Type B pancreatic cell (in vitro differentiated cells): Measurements from ENCODE around the gene CASZ1. TPM values are rescaled to one million over a fixed set of nuclear protein-coding genes. Genes with fewer than 3 reads are reported as not detected.

Experiments
- DNase-seq: peaks from one replicate; pipeline ENCODE4 v3.0.0; 2021; ENCODE audit warnings: mixed read lengths; ENCODE audit not compliant: unreplicated experiment; ENCODE audit errors: extremely low spot score
- H3K27ac Mint-ChIP-seq: 2 replicates; pipeline ENCODE4 v1.8.0; 2021; ENCODE audit warnings: mild to moderate bottlenecking, mixed read lengths
- H3K27me3 Mint-ChIP-seq: 2 replicates; pipeline ENCODE4 v1.8.0; 2021; ENCODE audit warnings: mixed read lengths
- H3K36me3 Mint-ChIP-seq: 2 replicates; pipeline ENCODE4 v1.8.0; 2021; ENCODE audit warnings: mixed read lengths
- H3K4me1 Mint-ChIP-seq: one replicate; pipeline ENCODE4 v1.8.0; 2021; ENCODE audit warnings: mixed read lengths; ENCODE audit not compliant: unreplicated experiment
- H3K4me3 Mint-ChIP-seq: 2 replicates; pipeline ENCODE4 v1.8.0; 2021; ENCODE audit warnings: mild to moderate bottlenecking, mixed read lengths
- H3K9me3 Mint-ChIP-seq: 2 replicates; pipeline ENCODE4 v1.8.0; 2021; ENCODE audit warnings: mixed read lengths
- total RNA-seq: library from RNA; stranded (reverse); gene quantifications from 2 replicates; pipeline ENCODE4 v1.2.1, GENCODE V29; 2021; ENCODE audit warnings: low replicate concordance
- TF ChIP-seq, protein P1 (sequence below): fragments of 200-600 bp; sonication (generic); conservative IDR thresholded peaks from 2 replicates; pipeline ENCODE4 v1.5.0; 2021; ENCODE audit warnings: antibody characterized with exemption, mild to moderate bottlenecking

Gene CASZ1
- total RNA-seq, 1 donor from 2014 or later, result 15.7 TPM

GRCh38 chr1:10724052-10724494 is 72.4 kb downstream of the CASZ1 start:
- H3K36me3 Mint-ChIP-seq, result no peaks in the 10 kb centered on the region
- peak overlapping the region; percentile 58 for H3K27ac Mint-ChIP-seq
- H3K27me3 Mint-ChIP-seq, result peaks cover 57% of the 10 kb centered on the region
- H3K9me3 Mint-ChIP-seq, result no peaks in the 10 kb centered on the region
- no peak for DNase-seq
- no peak overlapping the region for H3K4me3 Mint-ChIP-seq
- peaks cover 28% of the 10 kb centered on the region for H3K4me1 Mint-ChIP-seq
- TF ChIP-seq, protein P1, sequence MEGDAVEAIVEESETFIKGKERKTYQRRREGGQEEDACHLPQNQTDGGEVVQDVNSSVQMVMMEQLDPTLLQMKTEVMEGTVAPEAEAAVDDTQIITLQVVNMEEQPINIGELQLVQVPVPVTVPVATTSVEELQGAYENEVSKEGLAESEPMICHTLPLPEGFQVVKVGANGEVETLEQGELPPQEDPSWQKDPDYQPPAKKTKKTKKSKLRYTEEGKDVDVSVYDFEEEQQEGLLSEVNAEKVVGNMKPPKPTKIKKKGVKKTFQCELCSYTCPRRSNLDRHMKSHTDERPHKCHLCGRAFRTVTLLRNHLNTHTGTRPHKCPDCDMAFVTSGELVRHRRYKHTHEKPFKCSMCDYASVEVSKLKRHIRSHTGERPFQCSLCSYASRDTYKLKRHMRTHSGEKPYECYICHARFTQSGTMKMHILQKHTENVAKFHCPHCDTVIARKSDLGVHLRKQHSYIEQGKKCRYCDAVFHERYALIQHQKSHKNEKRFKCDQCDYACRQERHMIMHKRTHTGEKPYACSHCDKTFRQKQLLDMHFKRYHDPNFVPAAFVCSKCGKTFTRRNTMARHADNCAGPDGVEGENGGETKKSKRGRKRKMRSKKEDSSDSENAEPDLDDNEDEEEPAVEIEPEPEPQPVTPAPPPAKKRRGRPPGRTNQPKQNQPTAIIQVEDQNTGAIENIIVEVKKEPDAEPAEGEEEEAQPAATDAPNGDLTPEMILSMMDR, result no peak

DNA sequence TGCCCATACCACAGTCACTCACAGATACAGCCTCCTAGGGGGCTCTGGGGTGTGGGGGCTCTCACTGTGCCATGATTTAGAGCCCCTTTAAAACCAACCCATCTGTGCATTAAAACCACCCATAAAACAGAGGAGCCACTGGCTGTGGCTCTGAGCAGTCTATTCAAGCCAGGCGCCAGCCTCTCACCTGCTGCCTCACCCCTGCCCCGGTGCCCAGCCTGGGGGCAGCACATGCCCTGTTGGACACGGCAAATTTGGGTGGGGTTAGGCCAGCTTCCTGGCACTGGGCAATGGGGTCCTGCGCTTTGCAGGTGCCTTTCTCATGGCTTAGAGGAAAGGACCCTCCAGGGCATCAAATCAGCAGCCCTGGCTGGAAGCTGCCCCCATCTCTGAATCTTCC is 73.1 kb downstream of the CASZ1 start:
- no peak overlapping the region for H3K27ac Mint-ChIP-seq
- no peaks in the 10 kb centered on the region for H3K9me3 Mint-ChIP-seq
- H3K4me3 Mint-ChIP-seq, result no peak overlapping the region
- peaks cover 64% of the 10 kb centered on the region for H3K27me3 Mint-ChIP-seq
- peaks cover 27% of the 10 kb centered on the region for H3K4me1 Mint-ChIP-seq
- no peaks in the 10 kb centered on the region for H3K36me3 Mint-ChIP-seq
- no peak for DNase-seq
- TF ChIP-seq, protein P1, result no peak

DNA sequence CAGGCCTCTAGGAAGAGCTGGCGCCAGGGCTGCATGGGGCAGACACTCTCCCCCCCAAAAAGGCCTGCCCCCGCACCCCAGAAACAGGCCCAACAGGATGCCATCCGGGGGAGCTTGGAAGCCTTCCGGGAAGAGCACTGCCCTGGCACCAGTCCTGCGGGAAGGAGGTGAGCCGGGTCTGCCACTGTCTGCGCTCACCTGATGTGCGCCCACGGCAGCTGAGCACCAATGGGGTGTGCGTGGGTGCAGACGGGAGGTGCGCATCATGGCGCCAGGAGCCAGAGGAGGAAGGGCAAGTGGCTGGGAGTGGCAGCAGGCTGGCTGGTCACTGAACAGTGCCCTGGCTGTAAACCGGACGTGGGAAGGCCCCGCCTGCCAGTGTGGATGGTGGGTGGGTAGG is 73.6 kb downstream of the CASZ1 start:
- Mint-ChIP-seq H3K4me3 (no peak overlapping the region), H3K27ac (no peak overlapping the region), H3K36me3 (no peaks in the 10 kb centered on the region), H3K9me3 (no peaks in the 10 kb centered on the region), H3K4me1 (peaks cover 25% of the 10 kb centered on the region), H3K27me3 (peaks cover 62% of the 10 kb centered on the region)
- no peak for DNase-seq
- TF ChIP-seq, protein P1, result no peak

DNA sequence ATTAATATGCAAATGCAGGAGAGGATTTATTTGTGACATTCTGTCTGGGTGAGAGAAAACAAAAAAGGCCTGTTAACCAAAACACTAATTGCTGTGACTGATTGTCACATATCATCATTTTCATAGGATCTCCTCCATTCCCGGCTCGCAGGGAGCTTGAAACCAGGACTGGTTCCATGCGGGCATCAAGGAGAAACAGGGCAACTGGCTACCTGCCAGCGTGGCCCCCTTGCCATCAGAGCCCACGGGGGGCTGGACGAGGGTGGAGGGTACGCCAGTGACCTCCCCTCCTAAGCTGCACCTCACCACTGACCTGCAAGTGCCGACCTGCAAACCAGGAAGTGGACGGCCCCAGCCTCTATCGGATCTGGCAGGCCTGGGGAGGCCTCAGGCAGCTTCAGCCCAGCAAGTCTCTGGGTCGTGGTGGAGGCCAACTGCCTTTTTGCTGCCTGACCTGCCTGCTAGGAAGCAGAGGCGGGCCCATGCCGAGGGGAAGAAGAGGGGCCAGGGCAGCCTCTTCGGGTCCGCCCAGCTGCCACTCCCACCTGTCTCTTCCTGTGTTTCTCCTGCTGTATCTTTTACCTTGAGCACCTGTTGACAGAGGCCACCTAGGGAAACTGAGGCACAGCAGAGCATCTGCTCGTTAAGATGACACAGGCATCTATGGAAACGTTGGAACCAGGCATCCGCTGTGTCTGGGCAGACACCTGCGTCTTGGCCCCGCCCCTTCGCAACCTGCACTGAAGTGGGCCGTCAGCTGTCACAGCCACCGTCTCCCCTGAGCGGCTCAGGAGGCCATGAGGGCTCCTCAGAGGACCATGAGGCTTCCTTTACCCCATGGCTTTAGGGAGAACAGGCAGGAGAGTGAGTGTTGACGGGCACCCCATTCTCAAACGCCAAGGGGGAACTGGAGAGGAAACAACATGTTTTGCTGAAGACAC is 74.8 kb downstream of the CASZ1 start:
- Mint-ChIP-seq H3K4me3 (no peak overlapping the region), H3K9me3 (no peaks in the 10 kb centered on the region), H3K27me3 (peaks cover 63% of the 10 kb centered on the region), H3K4me1 (peaks cover 29% of the 10 kb centered on the region), H3K27ac (no peak overlapping the region), H3K36me3 (no peaks in the 10 kb centered on the region)
- TF ChIP-seq, protein P1, result no peak
- no peak for DNase-seq

- no peak overlapping the region for H3K27ac Mint-ChIP-seq
- no peaks in the 10 kb centered on the region for H3K36me3 Mint-ChIP-seq
- DNase-seq, result no peak
- H3K4me1 Mint-ChIP-seq, result peaks cover 30% of the 10 kb centered on the region
- H3K9me3 Mint-ChIP-seq, result no peaks in the 10 kb centered on the region
- TF ChIP-seq, protein P1, result no peak
- H3K4me3 Mint-ChIP-seq, result peak overlapping the region; percentile 59
- peaks cover 65% of the 10 kb centered on the region for H3K27me3 Mint-ChIP-seq
These were observed 75.8 kb downstream of the CASZ1 start for GRCh38 chr1:10720635-10721034.
